ENCODE results near the gene TXNDC17.
"Not testable (repeated sequence)": the region's sequence is repeated elsewhere in the genome, so short reads cannot be mapped to it uniquely, and the experiment has no call there.

Gene TXNDC17

DNA sequence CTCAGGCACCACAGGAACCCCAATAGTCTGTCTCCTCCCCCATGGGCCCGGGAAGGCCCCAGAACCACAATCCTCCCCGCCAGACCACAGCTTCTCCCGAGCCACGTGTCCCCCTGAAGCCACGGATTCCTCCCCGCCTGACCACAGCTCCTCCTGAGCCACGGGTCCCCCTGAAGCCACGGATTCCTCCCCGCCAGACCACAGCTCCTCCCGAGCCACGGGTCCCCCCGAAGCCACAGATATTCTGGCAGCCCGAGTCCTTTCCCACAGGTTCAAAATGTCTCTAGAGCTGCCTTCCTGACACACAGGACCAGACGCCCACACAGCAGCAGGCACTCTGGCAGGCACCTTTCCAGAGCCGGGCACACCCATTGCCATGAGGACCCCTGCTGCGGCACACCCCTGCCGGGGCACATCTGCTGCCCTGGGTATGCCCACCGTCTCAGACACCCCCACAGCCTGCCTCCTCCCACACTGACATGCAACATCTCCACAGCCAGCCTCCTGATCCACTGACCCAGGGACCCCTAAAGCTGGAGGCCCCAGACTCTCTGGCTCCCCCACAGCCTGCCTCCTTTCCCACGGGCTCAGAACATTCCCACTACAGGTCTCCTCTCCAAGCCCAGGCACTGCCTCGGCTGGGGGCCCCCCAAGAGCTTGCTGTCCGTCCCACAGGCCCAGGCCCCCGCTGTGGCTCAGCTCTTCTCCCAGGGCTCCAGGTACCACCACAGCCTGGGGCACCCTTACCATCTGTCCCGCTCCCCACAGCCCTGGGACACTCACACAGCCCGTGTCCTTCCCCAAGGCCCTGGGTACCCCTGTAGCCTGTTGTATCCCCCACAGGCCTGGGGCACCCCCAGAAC, 2.6 kb upstream of the TXNDC17 start:
- DNase-seq, result no peak

DNA sequence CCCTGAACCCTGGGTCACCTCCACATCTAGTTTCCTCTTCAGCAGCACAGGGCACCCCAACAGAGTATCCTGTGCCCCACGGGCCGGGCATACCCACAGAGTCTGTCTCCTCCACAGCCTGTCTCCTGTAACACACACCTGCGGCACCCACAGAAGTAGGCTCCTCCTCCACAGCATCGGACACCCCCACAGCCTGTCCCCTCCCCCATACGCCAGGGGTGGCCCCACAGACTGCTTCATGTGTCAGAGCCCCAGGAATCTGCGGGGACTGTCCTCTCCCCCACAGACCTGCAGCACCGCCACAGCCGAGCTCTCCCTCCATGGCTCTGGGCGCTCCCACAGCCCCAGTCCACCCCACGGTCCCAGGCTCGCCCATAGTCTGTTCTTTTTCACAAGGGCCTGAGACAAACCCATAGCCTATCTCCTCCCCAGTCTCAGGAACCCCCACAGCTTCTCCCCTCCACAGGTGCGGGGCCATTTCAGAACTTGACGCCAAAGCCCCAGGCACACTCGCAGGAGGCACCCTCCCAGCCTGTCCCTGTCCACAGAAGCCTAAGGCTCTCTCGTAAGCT, 1.8 kb upstream of the TXNDC17 start:
- no peak for DNase-seq

DNA sequence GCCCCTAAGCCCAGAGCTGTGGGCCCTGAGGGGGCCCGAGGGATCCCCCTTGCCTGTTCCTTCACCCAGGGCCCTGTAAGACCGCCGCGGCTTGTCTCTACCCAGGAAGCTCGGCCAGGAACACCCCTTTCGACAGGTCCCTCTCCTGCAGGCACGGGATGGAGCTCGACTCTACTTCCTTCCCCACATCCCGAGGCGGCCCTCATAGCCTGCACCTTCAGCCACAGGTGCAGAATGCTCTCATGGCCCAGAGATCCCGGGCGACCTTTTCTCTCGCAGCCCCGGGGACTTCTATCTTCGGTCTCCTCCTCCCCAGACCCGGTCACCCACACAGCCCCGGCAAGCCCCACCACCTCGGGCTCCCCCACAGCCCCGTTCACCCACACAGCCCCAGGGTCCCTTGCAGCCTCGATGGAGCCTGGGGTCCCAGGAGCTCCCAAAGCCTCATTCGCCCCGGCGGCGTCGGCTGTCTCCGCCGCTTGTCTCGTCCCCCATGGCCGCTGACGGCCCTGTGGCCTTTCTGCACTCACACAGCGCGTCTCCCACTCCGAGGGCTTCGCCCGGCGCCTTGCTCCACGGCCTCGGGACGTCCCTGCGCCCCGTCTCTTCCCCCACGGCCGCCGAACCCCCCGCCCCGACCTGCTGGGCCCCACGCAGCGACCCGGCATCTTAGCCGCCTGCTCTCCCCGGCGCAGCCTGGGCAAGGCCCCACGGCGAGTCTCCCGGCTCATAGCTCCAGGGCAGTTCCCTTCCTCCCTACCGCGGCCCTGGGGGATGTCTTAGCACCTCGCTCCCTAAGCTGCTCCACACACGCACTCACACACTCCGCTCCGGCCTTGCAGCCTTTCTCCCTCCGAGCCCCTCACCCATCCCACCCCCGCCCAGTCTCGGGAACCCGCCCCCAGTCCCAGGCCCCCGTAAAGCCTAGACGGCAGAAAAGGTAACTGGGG, 999 bp upstream of the TXNDC17 start:
- DNase-seq, result no peak

DNA sequence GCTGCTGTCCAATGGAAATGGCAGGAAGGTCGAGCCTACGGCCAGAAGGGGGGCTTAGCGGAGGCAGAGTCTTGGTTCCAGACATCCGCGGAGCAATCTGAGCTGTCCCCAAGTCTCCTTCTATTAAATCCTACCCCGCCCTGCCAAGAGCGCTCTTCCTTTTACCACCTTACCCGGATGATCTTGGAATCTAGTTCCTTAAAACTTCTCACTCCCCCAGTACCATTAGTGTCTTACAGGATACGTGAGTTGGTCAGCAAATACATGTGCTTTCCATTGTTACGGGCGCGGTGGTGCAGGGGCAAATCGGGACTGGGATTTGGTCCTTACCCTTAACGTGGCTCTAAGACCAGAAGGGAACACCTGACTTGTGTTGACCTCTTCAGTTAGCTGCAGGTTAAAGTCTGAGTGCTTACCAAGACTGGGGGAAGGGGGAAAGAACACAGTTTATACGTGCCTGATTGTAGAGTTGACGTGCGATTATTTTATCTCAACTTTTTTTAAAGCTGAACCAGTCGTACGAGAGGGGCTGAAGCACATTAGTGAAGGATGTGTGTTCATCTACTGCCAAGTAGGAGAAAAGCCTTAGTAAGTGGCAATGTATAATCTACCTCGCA, 495 bp downstream of the TXNDC17 start:
- DNase-seq, result no peak

DNA sequence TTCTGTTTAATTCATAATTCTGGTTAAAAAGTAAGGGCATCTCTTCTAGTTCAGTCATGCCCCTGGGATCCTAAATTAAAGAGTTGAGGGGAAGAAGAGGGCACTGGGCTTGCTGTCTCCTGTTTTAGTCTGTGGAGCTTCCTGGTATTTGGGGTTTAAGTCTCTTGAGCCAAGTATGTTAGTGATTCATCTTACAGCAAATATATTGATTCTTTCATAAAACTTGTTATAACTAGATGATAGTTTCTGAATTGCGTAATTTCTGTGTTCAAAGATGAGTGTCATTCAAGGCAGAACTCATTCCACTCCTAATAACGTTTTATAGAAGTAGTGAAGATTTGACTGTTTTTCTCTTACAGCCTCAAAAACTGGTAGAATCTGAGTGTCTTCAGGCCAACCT, 1.7 kb downstream of the TXNDC17 start:
- DNase-seq, result no peak

DNA sequence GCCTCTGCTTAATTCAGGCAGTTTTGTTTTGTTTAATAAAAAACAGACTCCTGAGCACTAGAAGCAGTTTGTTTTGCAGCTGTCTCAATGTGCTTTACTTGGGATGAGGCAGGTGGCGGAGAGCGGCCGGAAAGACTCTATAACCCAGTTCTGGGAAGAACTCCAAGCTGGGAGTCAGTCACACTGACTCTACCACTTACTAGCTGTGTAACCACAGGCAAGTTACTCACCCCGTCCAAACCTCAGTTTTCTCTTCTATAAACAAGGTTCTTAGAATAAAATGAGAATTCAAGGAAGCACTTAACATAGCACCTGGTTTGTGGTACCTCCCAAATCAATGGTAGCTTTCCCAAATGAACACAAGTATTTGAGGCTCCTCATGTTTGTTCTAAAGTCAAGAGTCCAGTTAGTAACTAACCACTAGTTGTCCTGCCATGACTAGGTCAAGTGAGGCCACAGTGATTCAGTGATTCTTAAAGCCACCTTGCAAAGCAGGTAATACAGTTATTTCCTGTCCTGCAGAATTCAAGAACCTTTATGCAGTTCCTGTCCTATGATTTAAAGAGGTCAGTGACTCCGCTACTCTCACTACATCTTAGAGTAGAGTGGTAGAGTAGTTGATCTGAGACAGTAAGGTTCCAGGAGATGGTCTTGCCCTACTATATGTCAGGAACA, 2.7 kb downstream of the TXNDC17 start:
- no peak for DNase-seq

DNA sequence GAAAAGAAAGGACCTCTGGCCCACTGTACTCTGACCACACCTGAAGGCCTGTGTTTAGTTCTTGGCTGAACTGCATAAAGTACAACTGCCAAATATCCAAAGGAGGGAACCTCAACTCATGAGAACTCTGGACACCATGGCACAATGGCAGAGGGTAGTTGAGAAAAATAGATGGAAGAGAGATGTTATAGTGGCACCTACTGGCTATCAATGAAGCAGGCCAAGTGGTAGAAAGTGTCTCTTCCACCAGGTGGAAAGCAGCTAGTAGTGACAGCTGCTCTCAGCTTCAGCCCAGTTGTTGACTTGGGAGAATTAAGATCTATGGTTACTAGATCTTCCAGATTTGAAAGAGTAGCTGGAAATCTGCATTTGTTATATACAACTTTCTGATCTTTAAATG, 7.3 kb downstream of the TXNDC17 start:
- no peak for DNase-seq

DNA sequence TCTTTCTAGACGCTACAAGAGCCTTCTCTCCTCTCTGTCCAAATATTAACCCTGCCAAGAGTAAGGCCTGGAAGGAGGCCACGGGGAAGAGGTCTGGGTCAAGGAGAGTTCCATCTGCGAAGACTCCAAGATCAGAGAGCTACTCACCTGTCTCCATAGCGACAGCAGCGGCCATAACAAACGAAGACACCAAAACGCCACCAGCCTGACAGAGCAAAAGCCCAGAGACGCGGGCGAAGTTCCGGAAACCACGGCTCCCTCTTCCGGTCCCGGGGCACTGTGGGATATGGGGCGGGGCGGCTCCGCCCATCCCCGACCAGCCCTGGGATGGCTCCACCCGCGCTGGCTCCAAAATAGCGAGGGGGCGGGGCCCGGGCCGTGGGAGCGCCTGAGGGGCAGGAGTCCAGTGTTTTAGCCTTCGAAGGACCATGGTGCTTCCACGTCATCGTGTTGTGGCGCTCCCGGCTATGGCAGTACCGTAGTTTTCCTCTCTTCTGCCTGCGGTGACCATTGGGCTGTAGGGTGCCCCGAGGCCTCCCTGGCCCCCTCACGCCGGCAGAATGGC, 10.6 kb downstream of the TXNDC17 start, which contains the start of the genes C17orf100 and MED31:
Gene C17orf100 (plus strand): TSS at position 409 of the 565 bp plus-strand sequence. CDS start 152 bp downstream, at position 561.
Gene MED31 (minus strand): TSS at position 252 of the 565 bp plus-strand sequence. CDS start 77 bp downstream, at position 175.
- peak; percentile 66 for DNase-seq

DNA sequence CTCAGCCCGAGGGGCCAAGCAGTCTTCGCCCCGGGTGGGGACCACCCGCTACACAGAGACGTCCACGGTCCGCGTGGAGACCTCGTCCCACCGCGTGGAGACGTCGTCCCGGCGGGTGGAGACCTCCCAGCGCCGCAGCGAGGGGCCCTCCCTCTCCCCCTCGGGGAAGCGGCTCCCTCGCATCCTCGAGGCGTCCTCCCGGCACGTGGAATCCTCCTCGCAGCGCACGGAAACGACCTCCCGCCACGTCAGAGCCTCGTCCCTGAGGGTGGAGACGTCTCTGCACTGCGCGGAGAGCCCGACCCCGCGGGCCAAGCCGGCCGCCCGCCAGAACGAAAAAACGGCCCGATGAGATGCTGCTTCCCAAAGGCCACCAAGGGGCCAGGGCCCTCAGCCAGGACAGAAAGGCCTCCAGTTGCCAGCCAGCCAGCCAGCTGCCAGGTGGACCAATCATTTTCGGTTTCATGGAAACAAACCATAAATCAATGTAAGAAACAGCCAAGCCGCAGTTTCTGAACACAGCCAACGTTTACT, 11.1 kb downstream of the TXNDC17 start:
- no peak for DNase-seq

DNA sequence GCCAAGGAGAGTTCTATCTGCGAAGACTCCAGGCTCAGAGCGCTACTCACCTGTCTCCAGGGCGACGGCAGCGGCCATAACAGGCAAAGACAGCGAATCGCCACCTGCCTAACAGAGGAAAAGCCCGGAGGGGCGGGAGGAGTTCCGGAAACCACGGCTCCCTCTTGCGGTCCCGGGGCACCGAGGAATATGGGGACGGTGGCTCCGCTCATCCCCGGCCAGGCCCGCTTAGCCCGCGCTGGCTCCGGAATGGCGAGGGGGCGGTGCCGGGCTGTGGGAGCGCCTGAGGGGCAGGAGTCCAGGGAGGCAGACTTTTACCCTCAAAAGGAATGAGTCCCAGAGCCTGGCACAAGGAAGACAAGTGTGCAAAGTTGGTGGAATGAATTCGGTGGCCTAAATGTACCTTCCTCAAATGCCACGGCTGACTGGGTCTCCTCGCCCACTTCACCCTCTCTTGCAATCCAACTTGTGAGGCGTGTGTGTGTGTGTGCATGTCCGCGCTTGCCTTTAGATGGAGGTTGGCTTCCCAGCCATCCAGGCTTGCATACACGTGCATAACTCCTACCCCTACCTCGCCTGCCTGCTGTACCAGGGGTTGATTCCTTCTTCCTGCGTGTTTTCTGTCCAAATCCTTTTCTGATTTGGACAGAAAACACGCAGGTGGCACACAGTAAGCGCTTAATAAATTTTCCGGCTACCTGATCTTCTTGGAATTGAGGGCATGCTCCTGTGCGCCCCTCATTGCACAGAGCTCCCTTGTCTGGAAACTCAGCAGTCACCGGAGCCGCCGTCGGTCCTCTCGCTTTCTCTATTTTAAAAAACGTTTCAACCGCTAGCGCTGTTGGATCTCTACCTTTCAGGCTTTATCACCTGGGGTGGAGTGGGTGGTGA, 14.2 kb downstream of the TXNDC17 start:
- DNase-seq, result no peak

DNA sequence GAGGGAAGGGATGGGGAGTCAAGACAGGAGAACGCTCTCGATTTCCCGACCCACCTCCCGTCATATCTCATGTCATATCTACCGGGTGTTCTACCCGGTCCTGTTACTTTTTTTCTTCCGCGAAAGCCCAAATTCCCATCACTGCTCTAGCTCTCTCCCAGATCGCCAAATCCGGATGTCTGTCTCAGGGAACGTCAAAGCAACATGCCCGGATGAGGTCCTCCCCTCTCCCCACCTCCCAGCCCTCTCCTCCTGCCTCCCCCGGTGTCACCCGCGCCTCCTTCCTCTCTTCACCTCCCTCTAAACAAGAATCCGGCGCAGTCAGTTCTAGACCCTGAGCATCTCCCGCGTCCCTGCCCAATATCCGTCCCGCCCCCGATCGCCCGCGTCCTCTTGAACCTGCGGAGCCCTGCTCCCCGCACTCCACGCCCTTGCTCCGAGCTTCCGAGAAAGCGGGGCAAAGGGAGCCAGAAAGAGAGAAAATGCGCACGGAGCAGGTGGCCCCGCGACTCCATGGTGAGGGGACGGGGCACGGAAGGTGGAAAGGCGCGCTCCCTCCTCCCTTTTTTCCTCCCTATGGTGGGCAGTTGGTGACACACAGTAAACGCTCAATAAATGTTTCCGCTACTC, 15.0 kb downstream of the TXNDC17 start:
- not testable (repeated sequence) for DNase-seq

DNA sequence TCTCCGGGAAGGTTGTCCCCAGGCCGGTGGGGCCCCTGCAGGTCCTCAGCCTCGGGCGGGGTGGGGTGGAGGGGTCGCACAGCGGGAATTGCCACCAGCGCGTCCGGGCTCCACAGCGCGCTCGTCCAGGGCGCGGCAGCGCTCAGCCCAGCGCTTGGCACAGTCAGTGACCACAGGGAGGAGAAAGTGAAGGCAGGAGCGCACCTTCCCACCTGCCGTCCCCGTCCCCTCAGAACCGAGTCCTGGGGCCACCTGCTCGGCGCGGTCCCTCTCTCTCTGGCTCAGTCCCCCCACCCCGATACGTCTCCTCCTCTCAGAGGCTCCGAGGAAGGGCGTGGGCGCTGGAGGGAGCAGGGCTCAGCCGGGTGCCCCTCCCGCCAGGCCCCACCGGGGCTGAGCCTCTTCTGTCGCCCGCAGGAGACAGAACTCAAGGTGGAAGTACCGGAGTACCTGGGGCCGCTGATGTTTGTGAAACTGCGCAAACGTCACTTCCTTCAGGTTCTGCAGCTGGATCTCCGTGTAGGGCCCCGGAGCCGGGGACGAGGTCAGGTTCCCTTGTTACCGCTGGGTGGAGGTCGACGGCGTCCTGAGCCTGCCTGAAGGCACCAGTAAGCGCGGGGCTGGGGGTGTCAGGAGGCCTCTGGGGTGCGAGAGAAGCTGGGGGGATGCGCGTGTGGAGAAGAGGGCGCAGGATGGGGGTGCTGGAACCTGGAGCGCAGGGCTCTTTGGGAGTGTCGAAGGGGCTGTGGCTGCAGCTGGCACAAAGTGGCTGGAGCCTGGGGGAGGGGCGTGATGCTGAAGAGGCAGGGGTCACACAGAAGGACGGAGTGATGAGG, 16.2 kb downstream of the TXNDC17 start:
- not testable (repeated sequence) for DNase-seq

DNA sequence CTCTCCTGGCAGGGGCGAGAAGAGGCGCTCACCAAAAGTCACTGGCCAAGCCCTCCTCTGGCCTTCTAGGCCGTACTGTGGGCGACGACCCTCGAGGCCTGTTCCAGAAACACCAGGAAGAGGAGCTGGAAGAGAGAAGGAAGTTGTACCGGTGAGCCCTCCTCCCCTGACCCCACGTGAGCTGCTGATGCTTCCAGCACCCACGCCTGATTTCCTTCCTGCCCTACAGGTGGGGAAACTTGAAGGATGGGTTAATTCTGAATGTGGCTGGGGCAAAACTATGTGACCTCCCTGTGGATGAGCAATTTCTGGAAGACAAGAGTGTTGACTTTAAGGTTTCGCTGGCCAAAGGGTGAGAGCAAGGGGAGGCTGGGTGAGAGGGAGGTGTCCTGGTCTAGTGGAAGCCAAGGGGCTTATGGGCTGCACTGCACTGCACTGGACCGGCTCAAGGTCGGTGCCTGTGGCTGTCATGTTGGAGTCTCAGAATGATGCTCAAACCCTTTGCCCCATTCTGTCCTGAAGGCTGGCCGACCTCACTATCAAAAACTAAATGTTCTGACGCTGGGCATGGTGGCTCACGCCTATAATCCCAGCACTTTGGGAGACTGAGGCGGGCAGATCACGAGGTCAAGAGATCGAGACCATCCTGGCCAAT, 16.9 kb downstream of the TXNDC17 start:
- no peak for DNase-seq

DNA sequence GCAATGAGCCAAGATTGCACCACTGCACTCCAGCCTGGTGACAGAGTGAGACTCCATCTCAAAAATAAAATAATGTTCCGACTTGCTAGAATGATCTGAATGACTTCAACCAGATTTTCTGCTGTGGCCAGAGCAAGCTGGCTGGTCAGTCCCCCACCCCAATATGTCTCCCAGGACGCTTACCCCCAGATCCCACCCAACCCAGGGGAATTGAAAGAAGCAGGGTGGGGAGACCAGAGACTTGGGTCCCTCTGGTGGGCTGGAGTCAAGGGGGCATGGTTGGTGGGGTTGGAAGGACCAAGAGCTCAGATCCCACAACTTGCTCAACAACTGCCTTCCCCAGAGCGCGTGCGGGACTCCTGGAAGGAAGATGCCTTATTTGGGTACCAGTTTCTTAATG, 17.6 kb downstream of the TXNDC17 start:
- DNase-seq, result not testable (repeated sequence)

DNA sequence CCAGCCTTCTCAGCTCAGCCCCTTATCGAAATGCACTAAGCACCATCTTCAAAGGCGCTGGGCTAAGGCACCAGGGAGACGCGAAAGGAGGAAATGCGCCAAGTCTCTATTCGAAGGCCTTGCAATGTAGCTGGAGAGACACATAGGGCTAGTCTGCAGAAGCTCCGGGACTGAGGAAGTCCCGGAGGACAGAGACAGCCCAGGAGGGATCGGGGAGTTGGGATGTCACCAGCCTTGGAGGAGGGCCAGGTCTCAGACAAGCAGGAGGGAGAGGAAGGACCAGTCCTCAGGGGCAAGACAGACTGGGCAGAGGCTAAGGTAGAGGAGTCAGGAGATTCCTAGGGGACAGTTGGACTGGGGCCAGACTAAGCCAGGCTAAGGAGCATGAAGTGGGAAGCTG, 19.2 kb downstream of the TXNDC17 start:
- DNase-seq, result no peak

DNA sequence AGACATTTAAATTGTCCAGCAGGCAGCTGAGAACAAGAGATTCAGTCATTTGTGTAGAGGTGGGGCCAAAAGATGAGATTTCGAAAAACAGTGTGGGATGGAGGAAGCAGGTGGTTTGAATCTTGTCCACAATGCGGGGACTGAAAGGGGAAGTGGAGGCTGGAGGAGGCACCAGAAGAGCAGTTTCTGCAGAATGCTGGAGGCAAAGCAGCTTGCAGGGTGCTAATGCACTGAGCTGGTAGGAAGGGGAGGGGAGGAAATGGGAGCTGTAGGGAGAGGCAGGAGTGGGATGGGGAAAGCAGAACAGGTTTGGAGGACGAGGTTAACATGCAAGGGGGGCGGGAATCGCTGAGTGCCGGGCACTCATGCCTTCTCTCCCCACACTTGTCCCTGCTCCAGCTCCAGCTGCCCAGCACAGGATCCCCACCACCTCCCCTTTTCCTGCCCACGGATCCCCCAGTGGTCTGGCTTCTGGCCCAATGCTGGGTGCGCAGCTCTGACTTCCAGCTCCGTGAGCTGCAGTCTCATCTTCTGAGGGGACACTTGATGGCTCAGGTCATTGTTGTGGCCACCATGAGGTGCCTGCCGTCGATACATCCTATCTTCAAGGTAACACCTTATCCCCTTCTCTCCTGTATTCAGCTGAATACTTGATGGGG, 20.1 kb downstream of the TXNDC17 start:
- peak; percentile 43 for DNase-seq

DNA sequence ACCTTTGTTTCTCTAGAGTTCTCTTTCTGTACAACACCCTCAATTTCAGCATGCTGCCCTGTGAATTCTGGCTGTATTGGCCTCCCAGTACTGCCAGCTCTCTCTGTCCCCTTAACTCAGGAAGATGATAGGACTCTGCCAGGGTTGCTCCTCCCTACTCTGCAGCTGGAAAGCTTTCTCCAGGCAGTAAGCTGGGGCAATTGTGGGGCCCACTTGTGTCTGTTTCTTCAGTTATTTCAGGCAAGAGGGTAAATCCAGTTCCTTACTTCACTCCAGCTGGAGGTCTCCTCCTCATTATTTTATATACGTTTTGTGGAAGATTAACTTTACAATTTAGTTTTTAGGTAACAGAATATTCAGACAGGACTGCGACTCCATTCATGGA, 20.6 kb downstream of the TXNDC17 start:
- DNase-seq, result no peak

DNA sequence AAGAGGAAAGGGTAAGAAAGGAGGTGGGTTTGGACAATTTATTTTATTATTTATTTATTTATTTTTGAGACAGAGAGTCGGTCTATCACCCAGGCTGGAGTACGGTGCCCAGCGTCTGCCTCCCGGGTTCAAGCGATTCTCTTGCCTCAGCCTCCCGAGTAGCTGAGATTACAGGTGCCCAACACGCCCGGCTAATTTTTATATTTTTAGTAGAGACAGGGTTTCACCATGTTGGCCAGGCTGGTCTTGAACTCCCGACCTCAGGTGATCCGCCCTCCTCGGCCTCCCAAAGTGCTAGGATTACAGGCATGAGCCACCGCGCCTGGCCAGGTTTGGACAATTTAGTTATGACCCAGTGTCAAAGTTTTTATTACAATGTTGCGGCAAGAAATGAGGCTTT, 22.3 kb downstream of the TXNDC17 start:
- DNase-seq, result not testable (repeated sequence)

Measured in SIG-M5 (cell line).